ENCODE data around the gene P4HA2.

The P4HA2 gene

GRCh38 chr5:132243366-132243977 is 15.8 kb upstream of the P4HA2 start:
- TF ChIP-seq FOXP2 (optimal IDR thresholded peaks at IDR 0.05; ENCODE audit: borderline replicate concordance, extremely low read depth, extremely low read length, insufficient read depth) (no peak), REST (IDR thresholded peaks at IDR 0.05; ENCODE audit: insufficient read depth in 1 of 2, low read depth in 2 of 2, low read length in 2 of 2) (no peak), SIN3A (IDR thresholded peaks at IDR 0.05; ENCODE audit: borderline replicate concordance, insufficient read depth, low read length) (no peak), TAF1 (IDR thresholded peaks at IDR 0.05; ENCODE audit: borderline replicate concordance, insufficient read depth, low read length) (no peak), POLR2AphosphoS5 (IDR thresholded peaks at IDR 0.05; ENCODE audit: low read depth, low read length) (no peak)

DNA sequence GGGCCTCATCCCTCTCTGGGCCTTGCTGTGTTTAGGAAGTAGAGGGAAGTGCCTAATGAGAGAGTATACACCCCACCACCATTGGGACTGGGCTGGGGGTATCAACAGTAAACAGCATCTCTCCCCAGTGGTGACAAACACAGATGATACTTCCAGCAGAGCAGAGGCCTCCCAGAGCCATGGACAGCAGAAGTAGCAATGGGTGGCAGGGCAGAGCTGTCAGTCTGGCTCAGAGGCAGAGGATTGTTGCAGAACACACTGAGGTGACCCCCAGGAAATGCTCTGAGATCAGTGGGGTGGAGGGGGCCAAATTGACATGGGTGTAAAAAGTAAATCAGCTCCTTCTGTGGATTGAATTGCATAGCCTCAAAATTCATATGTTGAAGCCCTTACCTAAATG is 12.1 kb upstream of the P4HA2 start:
- TF ChIP-seq POLR2AphosphoS5 (IDR thresholded peaks at IDR 0.05; ENCODE audit: low read depth, low read length): no peak
- no peak for TF ChIP-seq TAF1 (IDR thresholded peaks at IDR 0.05; ENCODE audit: borderline replicate concordance, insufficient read depth, low read length)
- no peak for TF ChIP-seq FOXP2 (optimal IDR thresholded peaks at IDR 0.05; ENCODE audit: borderline replicate concordance, extremely low read depth, extremely low read length, insufficient read depth)
- TF ChIP-seq REST (IDR thresholded peaks at IDR 0.05; ENCODE audit: insufficient read depth in 1 of 2, low read depth in 2 of 2, low read length in 2 of 2): no peak
- TF ChIP-seq SIN3A (IDR thresholded peaks at IDR 0.05; ENCODE audit: borderline replicate concordance, insufficient read depth, low read length): no peak

- no peak for TF ChIP-seq FOXP2 (optimal IDR thresholded peaks at IDR 0.05; ENCODE audit: borderline replicate concordance, extremely low read depth, extremely low read length, insufficient read depth)
- TF ChIP-seq SIN3A (IDR thresholded peaks at IDR 0.05; ENCODE audit: borderline replicate concordance, insufficient read depth, low read length): no peak
- TF ChIP-seq TAF1 (IDR thresholded peaks at IDR 0.05; ENCODE audit: borderline replicate concordance, insufficient read depth, low read length): no peak
Observed at GRCh38 chr5:132238901-132239500, 11.3 kb upstream of the P4HA2 start.

- TF ChIP-seq REST (IDR thresholded peaks at IDR 0.05; ENCODE audit: insufficient read depth in 1 of 2, low read depth in 2 of 2, low read length in 2 of 2) (no peak), TAF1 (IDR thresholded peaks at IDR 0.05; ENCODE audit: borderline replicate concordance, insufficient read depth, low read length) (no peak), SIN3A (IDR thresholded peaks at IDR 0.05; ENCODE audit: borderline replicate concordance, insufficient read depth, low read length) (no peak), POLR2AphosphoS5 (IDR thresholded peaks at IDR 0.05; ENCODE audit: low read depth, low read length) (no peak), FOXP2 (optimal IDR thresholded peaks at IDR 0.05; ENCODE audit: borderline replicate concordance, extremely low read depth, extremely low read length, insufficient read depth) (no peak)
Observed at GRCh38 chr5:132238169-132238744, 10.6 kb upstream of the P4HA2 start.

DNA sequence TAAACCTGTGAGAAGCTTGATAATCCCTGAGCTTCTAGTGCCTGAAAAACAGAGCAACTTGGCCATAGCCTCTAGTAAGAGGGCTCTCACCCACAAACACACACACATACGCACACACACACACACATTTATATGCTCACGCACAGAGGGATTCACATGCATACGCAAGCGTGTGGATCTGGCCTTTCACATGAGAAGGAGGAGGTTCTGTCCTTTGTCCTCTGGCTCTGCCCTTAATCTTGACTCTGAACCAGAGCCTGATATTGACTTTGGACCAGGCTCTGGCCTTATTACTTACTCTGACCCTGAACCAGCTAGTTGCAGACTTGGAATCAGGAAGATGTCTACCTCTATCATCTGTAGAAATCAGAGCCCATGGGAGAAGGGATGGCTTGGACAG is 10.0 kb upstream of the P4HA2 start:
- TF ChIP-seq TAF1 (IDR thresholded peaks at IDR 0.05; ENCODE audit: borderline replicate concordance, insufficient read depth, low read length) (no peak), POLR2AphosphoS5 (IDR thresholded peaks at IDR 0.05; ENCODE audit: low read depth, low read length) (no peak), FOXP2 (optimal IDR thresholded peaks at IDR 0.05; ENCODE audit: borderline replicate concordance, extremely low read depth, extremely low read length, insufficient read depth) (no peak), REST (IDR thresholded peaks at IDR 0.05; ENCODE audit: insufficient read depth in 1 of 2, low read depth in 2 of 2, low read length in 2 of 2) (no peak)
